Endothelial cell (in vitro differentiated cells): ENCODE results near the gene TET1. TPM values are rescaled to one million over a fixed set of nuclear protein-coding genes. Genes with fewer than 3 reads are reported as not detected.
"Not testable (repeated sequence)": the region's sequence is repeated elsewhere in the genome, so short reads cannot be mapped to it uniquely, and the experiment has no call there.

Experiments used
- DNase-seq: peaks from one replicate; pipeline ENCODE4 v3.0.0; 2021; ENCODE audit warnings: low spot score
- H3K27ac Mint-ChIP-seq: one replicate; pipeline ENCODE4 v1.8.0; 2021; ENCODE audit warnings: mixed read lengths, inconsistent platforms; ENCODE audit not compliant: unreplicated experiment
- H3K27me3 Mint-ChIP-seq: one replicate; pipeline ENCODE4 v1.8.0; 2021; ENCODE audit warnings: mild to moderate bottlenecking, moderate library complexity, mixed read lengths, inconsistent platforms; ENCODE audit not compliant: unreplicated experiment
- H3K36me3 Mint-ChIP-seq: one replicate; pipeline ENCODE4 v1.8.0; 2021; ENCODE audit warnings: mild to moderate bottlenecking, low read depth, mixed read lengths, inconsistent platforms; ENCODE audit not compliant: unreplicated experiment
- H3K4me1 Mint-ChIP-seq: one replicate; pipeline ENCODE4 v1.8.0; 2021; ENCODE audit warnings: mild to moderate bottlenecking, mixed read lengths, inconsistent platforms; ENCODE audit not compliant: unreplicated experiment
- H3K4me3 Mint-ChIP-seq: one replicate; pipeline ENCODE4 v1.8.0; 2021; ENCODE audit warnings: mild to moderate bottlenecking, mixed read lengths, inconsistent platforms; ENCODE audit not compliant: unreplicated experiment
- H3K9me3 Mint-ChIP-seq: one replicate; pipeline ENCODE4 v1.8.0; 2021; ENCODE audit warnings: mixed read lengths, inconsistent platforms; ENCODE audit not compliant: unreplicated experiment
- CTCF ChIP-seq: fragments of 200-600 bp; sonication (generic); IDR thresholded peaks from one replicate; pipeline ENCODE4 v1.5.0; 2021; ENCODE audit warnings: antibody characterized with exemption; ENCODE audit not compliant: unreplicated experiment
- total RNA-seq: library from RNA; stranded (reverse); fragmentation: NEBNext Ultra II Directional; extraction: Animal tissue kit (Norgen Biotek cat#: 25700); gene quantifications from one replicate; pipeline ENCODE4 v1.2.1, GENCODE V29; 2021; ENCODE audit not compliant: unreplicated experiment

Gene TET1
- total RNA-seq, 1 donor from 2014 or later: 20.3 TPM

GRCh38 chr10:68636335-68636734 lies 76.2 kb downstream of the TET1 start:
- H3K27me3 Mint-ChIP-seq: peaks cover 4% of the 10 kb centered on the region
- H3K27ac Mint-ChIP-seq: no peak overlapping the region
- no peak for TF ChIP-seq CTCF
- H3K4me3 Mint-ChIP-seq: no peak overlapping the region
- H3K36me3 Mint-ChIP-seq: no peaks in the 10 kb centered on the region
- no peaks in the 10 kb centered on the region for H3K9me3 Mint-ChIP-seq
- DNase-seq: no peak
- peaks cover 2% of the 10 kb centered on the region for H3K4me1 Mint-ChIP-seq

GRCh38 chr10:68643550-68643949 lies 83.4 kb downstream of the TET1 start:
- H3K36me3 Mint-ChIP-seq: peaks cover 16% of the 10 kb centered on the region

GRCh38 chr10:68647672-68648341 lies 87.7 kb downstream of the TET1 start:
- no peak overlapping the region for H3K4me3 Mint-ChIP-seq
- H3K4me1 Mint-ChIP-seq: no peaks in the 10 kb centered on the region
- DNase-seq: no peak
- no peaks in the 10 kb centered on the region for H3K9me3 Mint-ChIP-seq
- TF ChIP-seq CTCF: no peak
- no peak overlapping the region for H3K27ac Mint-ChIP-seq
- H3K36me3 Mint-ChIP-seq: peaks cover 21% of the 10 kb centered on the region
- peaks cover 2% of the 10 kb centered on the region for H3K27me3 Mint-ChIP-seq

More at GRCh38 chr10:68643550-68643949, 83.4 kb downstream of the TET1 start:
- H3K27me3 Mint-ChIP-seq, DNase-seq, H3K9me3 Mint-ChIP-seq, H3K27ac Mint-ChIP-seq, H3K4me3 Mint-ChIP-seq, H3K4me1 Mint-ChIP-seq: not testable (repeated sequence)

- H3K27ac Mint-ChIP-seq: no peak overlapping the region
- H3K27me3 Mint-ChIP-seq: peaks cover 1% of the 10 kb centered on the region
- TF ChIP-seq CTCF: no peak
- no peak overlapping the region for H3K4me3 Mint-ChIP-seq
- no peaks in the 10 kb centered on the region for H3K9me3 Mint-ChIP-seq
- no peak for DNase-seq
- peaks cover 8% of the 10 kb centered on the region for H3K4me1 Mint-ChIP-seq
- peaks cover 6% of the 10 kb centered on the region for H3K36me3 Mint-ChIP-seq
These were observed 95.5 kb downstream of the TET1 start for GRCh38 chr10:68655620-68656126.

- TF ChIP-seq CTCF: no peak
- DNase-seq: no peak
- no peak overlapping the region for H3K27ac Mint-ChIP-seq
These were observed 105.7 kb downstream of the TET1 start for GRCh38 chr10:68665841-68666240.

More at GRCh38 chr10:68665841-68666240, 105.7 kb downstream of the TET1 start:
- Mint-ChIP-seq H3K9me3 (no peaks in the 10 kb centered on the region), H3K27me3 (no peaks in the 10 kb centered on the region), H3K4me1 (no peaks in the 10 kb centered on the region), H3K4me3 (no peak overlapping the region), H3K36me3 (peaks cover 20% of the 10 kb centered on the region)
